A549 (cell line): ENCODE measurements around the gene C1QC. TPM values are rescaled to one million over a fixed set of nuclear protein-coding genes. Genes with fewer than 3 reads are reported as not detected.

ENCODE experiments used
- ATAC-seq, 2 experiments: fragments of 200-7000 bp in 1 of 2; fragments of >200 bp in 1 of 2; cut with Nextera tagmentation in 1 of 2; cut with Tn5 transposase in 1 of 2; 3 replicates each; pipeline versions ENCODE4 v1.8.0 to v1.9.1; 2018 to 2020; ENCODE audit warnings: mild to moderate bottlenecking in 1 of 2, moderate library complexity in 1 of 2
- CTCF ChIA-PET: fragments of 300-600 bp; sonication (Branson Sonifier 250); formaldehyde crosslinking; extraction: SDS; loops from one replicate; lab custom pipeline; 2021; ENCODE audit warnings: antibody characterized with exemption, inconsistent platforms; lab: Yijun Ruan, JAX
- POLR2A ChIA-PET: fragments of 350-600 bp; formaldehyde crosslinking; extraction: SDS; loops from one replicate; lab custom pipeline; 2021; ENCODE audit warnings: antibody characterized with exemption, inconsistent platforms; lab: Yijun Ruan, JAX
- DNase-seq, 2 experiments: peaks; one replicate each; pipeline versions ENCODE4 v3.0.0 to v3.0.0-alpha.2; 2011 to 2016; ENCODE audit warnings: low read depth in 1 of 2, low spot score in 1 of 2
- FAIRE-seq: peaks from 2 replicates; lab custom pipeline; 2011; peaks lifted over from hg19 to GRCh38; lab: Jason Lieb, UNC
- H3K27ac ChIP-seq, 2 experiments: fragments of >200 bp; sonication (Bioruptor Twin); formaldehyde crosslinking; 3 replicates each; pipeline ENCODE4 v1.5.1; 2016 to 2017
- H3K4me1 ChIP-seq: fragments of >200 bp; sonication (Bioruptor Twin); formaldehyde crosslinking; 3 replicates; pipeline ENCODE4 v1.6.1; 2016
- H3K4me2 ChIP-seq: fragments of >200 bp; sonication (Bioruptor Twin); formaldehyde crosslinking; 3 replicates; pipeline ENCODE4 v1.6.1; 2016
- H3K4me3 ChIP-seq: fragments of >200 bp; sonication (Bioruptor Twin); formaldehyde crosslinking; 3 replicates; pipeline ENCODE4 v1.5.1; 2016
- H3K9me3 ChIP-seq: fragments of >200 bp; sonication (Bioruptor Twin); formaldehyde crosslinking; 3 replicates; pipeline ENCODE4 v1.6.1; 2016
- BHLHE40 ChIP-seq: IDR thresholded peaks from 2 replicates; pipeline ENCODE4 v1.6.1; 2012; ENCODE audit warnings: low read depth, low read length, inconsistent platforms
- CBX2 ChIP-seq: fragments of 200-600 bp; sonication (generic); IDR thresholded peaks from 2 replicates; pipeline ENCODE4 v1.6.1; 2016; ENCODE audit warnings: low read depth, mild to moderate bottlenecking, borderline replicate concordance
- CBX8 ChIP-seq: fragments of 200-600 bp; sonication (generic); IDR thresholded peaks from 2 replicates; pipeline ENCODE4 v1.6.1; 2016
- CEBPB ChIP-seq, 2 experiments: fragments of >200 bp in 1 of 2; sonication (Bioruptor Twin) in 1 of 2; formaldehyde crosslinking in 1 of 2; IDR thresholded peaks; 2 replicates each; pipeline ENCODE4 v1.6.1; 2012 to 2016
- CHD2 ChIP-seq: fragments of 150-350 bp; IDR thresholded peaks from 2 replicates; pipeline ENCODE4 v1.6.1; 2014; ENCODE audit warnings: low read length; ENCODE audit not compliant: partially characterized antibody
- CHD4 ChIP-seq: fragments of 200-600 bp; sonication (generic); IDR thresholded peaks from 2 replicates; pipeline ENCODE4 v1.6.1; 2016; ENCODE audit warnings: antibody characterized with exemption, mild to moderate bottlenecking, borderline replicate concordance
- EHF ChIP-seq: fragments of 250-450 bp; sonication (Bioruptor Pico); IDR thresholded peaks from 2 replicates; pipeline ENCODE4 v1.5.0; 2020; ENCODE audit warnings: mild to moderate bottlenecking
- EP300 ChIP-seq, 2 experiments: fragments of >200 bp; sonication (Bioruptor Twin); formaldehyde crosslinking; IDR thresholded peaks; 2 replicates in 1 of 2; 3 replicates in 1 of 2; pipeline ENCODE4 v1.6.1; 2016 to 2017
- FOSL2 ChIP-seq, 2 experiments: fragments of 450-650 bp in 1 of 2; fragments of >200 bp in 1 of 2; sonication (Bioruptor Twin) in 1 of 2; formaldehyde crosslinking; IDR thresholded peaks; 2 replicates each; pipeline versions ENCODE4 v1.5.0 to v1.6.1; 2016 to 2020; ENCODE audit warnings: mild to moderate bottlenecking in 1 of 2, moderate library complexity in 1 of 2
- HEYL ChIP-seq: fragments of 250-450 bp; sonication (Bioruptor Pico); IDR thresholded peaks from 2 replicates; pipeline ENCODE4 v1.8.0; 2021; ENCODE audit warnings: mild to moderate bottlenecking, moderate library complexity
- HOXA7 ChIP-seq: fragments of 250-450 bp; sonication (Bioruptor Pico); IDR thresholded peaks from 2 replicates; pipeline ENCODE4 v1.5.0; 2020; ENCODE audit warnings: mild to moderate bottlenecking, moderate library complexity
- HOXB13 ChIP-seq: fragments of 250-450 bp; sonication (Bioruptor Pico); IDR thresholded peaks from 2 replicates; pipeline ENCODE4 v1.5.0; 2020; ENCODE audit warnings: low read depth, mild to moderate bottlenecking, moderate library complexity
- JUN ChIP-seq, 2 experiments: fragments of >200 bp; sonication (Bioruptor Twin); formaldehyde crosslinking; IDR thresholded peaks; 2 replicates in 1 of 2; 3 replicates in 1 of 2; pipeline ENCODE4 v1.6.1; 2016 to 2017
- JUNB ChIP-seq: fragments of >200 bp; sonication (Bioruptor Twin); formaldehyde crosslinking; IDR thresholded peaks from 2 replicates; pipeline ENCODE4 v1.6.1; 2016
- KDM1A ChIP-seq: fragments of 200-600 bp; sonication (generic); IDR thresholded peaks from 2 replicates; pipeline ENCODE4 v1.6.1; 2016; ENCODE audit warnings: low read depth, mild to moderate bottlenecking
- KDM5A ChIP-seq: fragments of 200-600 bp; sonication (generic); IDR thresholded peaks from 2 replicates; pipeline ENCODE4 v1.6.1; 2016; ENCODE audit warnings: antibody characterized with exemption, mild to moderate bottlenecking
- MAFK ChIP-seq: fragments of 450-650 bp; IDR thresholded peaks from 2 replicates; pipeline ENCODE4 v1.6.1; 2014; ENCODE audit not compliant: partially characterized antibody
- PHF8 ChIP-seq: fragments of 200-600 bp; sonication (generic); IDR thresholded peaks from 2 replicates; pipeline ENCODE4 v1.6.1; 2016; ENCODE audit warnings: low read depth, mild to moderate bottlenecking, antibody characterized with exemption, moderate library complexity, borderline replicate concordance
- POLR2A ChIP-seq: IDR thresholded peaks from 2 replicates; pipeline ENCODE4 v1.6.1; 2012; ENCODE audit warnings: mild to moderate bottlenecking, low read length
- RCOR1 ChIP-seq: fragments of 150-350 bp; IDR thresholded peaks from 2 replicates; pipeline ENCODE4 v1.6.1; 2014; ENCODE audit warnings: antibody characterized with exemption, low read length, low read depth
- RNF2 ChIP-seq: fragments of 200-600 bp; sonication (generic); IDR thresholded peaks from 2 replicates; pipeline ENCODE4 v1.6.1; 2016; ENCODE audit warnings: low read depth, mild to moderate bottlenecking, antibody characterized with exemption, moderate library complexity, borderline replicate concordance
- TFCP2L1 ChIP-seq: fragments of 250-450 bp; sonication (Bioruptor Pico); IDR thresholded peaks from 2 replicates; pipeline ENCODE4 v1.5.0; 2021; ENCODE audit warnings: mild to moderate bottlenecking
- ZC3H11A ChIP-seq: fragments of 450-650 bp; IDR thresholded peaks from 2 replicates; pipeline ENCODE4 v1.6.1; 2014; ENCODE audit warnings: antibody characterized with exemption, mild to moderate bottlenecking
- ZFP36 ChIP-seq: fragments of 450-650 bp; IDR thresholded peaks from 2 replicates; pipeline ENCODE4 v1.6.1; 2014; ENCODE audit warnings: borderline replicate concordance; ENCODE audit not compliant: partially characterized antibody
- WGBS: methylation state at CpG from one replicate; pipeline ENCODE4 v1.1.6; 2017; ENCODE audit errors: missing lambda C conversion rate; 5-methylcytosine and 5-hydroxymethylcytosine counted together
- polyA plus RNA-seq, 4 experiments: library from polyadenylated mRNA; depleted of rRNA in 3 of 4; stranded (reverse); fragments of >200 nt; fragmentation: RNase III in 1 of 4; extraction: RNeasy Plus Mini Kit Qiagen cat#74134 plus additional on column Dnase treatment in 1 of 4; gene quantifications; 2 replicates in 3 of 4; 3 replicates in 1 of 4; pipeline ENCODE4 v1.2.3, GENCODE V29; 2011 to 2017
- TF ChIP-seq, protein P1 (sequence below): fragments of >200 bp; sonication (Bioruptor Twin); formaldehyde crosslinking; IDR thresholded peaks from 3 replicates; pipeline ENCODE4 v1.6.1; 2016
- TF ChIP-seq, protein P2 (sequence below): IDR thresholded peaks from 2 replicates; pipeline ENCODE4 v1.6.1; 2012
- TF ChIP-seq, protein P3 (sequence below): IDR thresholded peaks from 2 replicates; pipeline ENCODE4 v1.6.1; 2012; ENCODE audit warnings: low read depth, borderline replicate concordance

The C1QC gene
- polyA plus RNA-seq, 2 of the 4 experiments (the other 2 are of a cell fraction), result not detected

DNA sequence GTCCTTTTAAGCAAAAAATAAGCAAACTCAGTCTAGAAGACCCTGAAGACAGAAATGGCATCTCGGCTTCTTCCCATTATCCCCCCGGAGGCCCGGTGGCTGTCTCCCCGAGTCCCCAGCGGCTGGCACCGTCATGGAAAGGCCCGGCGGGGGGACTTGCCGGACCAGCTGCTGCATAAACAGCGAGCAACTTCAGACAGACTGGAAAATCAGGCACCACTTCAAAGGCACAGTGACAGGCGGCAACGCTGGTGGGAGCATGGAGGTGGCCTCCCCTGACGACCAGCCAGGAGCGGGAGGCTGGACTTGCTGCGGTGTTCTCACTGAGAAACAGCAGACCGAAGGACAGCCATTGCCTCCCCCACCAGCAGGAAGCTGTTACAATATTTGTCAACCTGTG lies 25.4 kb upstream of the C1QC start (continued):
- TF ChIP-seq, protein P1, sequence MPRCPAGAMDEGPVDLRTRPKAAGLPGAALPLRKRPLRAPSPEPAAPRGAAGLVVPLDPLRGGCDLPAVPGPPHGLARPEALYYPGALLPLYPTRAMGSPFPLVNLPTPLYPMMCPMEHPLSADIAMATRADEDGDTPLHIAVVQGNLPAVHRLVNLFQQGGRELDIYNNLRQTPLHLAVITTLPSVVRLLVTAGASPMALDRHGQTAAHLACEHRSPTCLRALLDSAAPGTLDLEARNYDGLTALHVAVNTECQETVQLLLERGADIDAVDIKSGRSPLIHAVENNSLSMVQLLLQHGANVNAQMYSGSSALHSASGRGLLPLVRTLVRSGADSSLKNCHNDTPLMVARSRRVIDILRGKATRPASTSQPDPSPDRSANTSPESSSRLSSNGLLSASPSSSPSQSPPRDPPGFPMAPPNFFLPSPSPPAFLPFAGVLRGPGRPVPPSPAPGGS, result no peak
- TF ChIP-seq CBX8, result no peak
- TF ChIP-seq PHF8, result no peak
- no peak for TF ChIP-seq FOSL2 (IDR thresholded peaks at IDR 0.05)
- no peak for TF ChIP-seq FOSL2 (CRISPR knock-in tag; IDR thresholded peaks at IDR 0.05)

DNA sequence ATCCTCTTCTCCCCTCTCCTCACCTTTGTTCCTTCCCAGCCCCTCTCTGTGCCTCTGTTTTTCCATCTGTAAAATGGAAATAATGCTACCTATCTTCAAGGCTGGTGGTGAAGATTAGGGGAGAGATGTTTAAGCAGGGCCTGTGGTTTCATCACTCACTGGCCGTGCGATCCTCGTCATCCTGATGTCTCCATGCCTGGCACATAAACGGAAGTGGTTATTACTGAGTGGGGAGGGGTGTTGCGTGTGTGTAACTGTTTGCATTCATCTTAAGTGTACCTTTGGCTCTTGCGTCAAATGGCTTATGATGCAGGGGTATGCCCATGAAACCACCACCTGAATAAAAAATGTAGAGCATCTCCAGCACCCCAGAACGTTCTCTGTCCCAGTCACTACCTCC lies 24.2 kb upstream of the C1QC start:
- no peak for TF ChIP-seq KDM1A
- no peak for TF ChIP-seq FOSL2 (IDR thresholded peaks at IDR 0.05)
- no peak for TF ChIP-seq FOSL2 (CRISPR knock-in tag; IDR thresholded peaks at IDR 0.05)
- TF ChIP-seq TFCP2L1 (CRISPR knock-in tag), result no peak
- no peak for TF ChIP-seq POLR2A
- TF ChIP-seq PHF8, result no peak
- no peak for TF ChIP-seq CEBPB (IDR thresholded peaks at IDR 0.05)
- TF ChIP-seq MAFK, result no peak
- no peak for TF ChIP-seq RNF2
- TF ChIP-seq HEYL (CRISPR knock-in tag), result no peak
- TF ChIP-seq, all 56 proteins: peak for 0
- no peak for ATAC-seq
- no peak for FAIRE-seq
- CTCF ChIA-PET, result no interaction called here
- H3K4me1 ChIP-seq, result no peaks in the 10 kb centered on the region
- 24% methylated on average over 7 of the region's 7 CpGs for WGBS
- POLR2A ChIA-PET, result no interaction called here
- no peaks in the 10 kb centered on the region for H3K9me3 ChIP-seq
- no peak overlapping the region for H3K4me3 ChIP-seq
- H3K4me2 ChIP-seq, result no peak overlapping the region
- no peak for DNase-seq
- no peak overlapping the region for H3K27ac ChIP-seq

DNA sequence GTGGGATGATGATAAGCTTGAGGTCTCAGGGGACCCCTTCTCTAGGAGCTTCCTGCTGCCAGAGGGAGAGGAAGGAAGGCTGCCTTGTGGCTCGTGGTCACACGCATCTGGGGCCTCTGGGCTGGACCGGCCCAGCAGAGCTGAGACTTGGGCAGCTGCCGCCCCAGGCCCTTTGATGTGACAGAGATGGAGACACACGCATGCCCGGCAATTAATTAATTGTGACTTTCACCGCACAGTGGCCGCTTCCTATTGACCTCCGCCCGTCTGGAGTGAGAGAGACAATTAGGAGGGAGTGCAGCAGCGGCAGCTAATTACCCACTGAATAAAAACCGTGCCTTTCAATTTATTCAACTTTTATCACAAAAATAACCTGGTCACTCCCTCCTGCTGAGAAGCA lies 23.6 kb upstream of the C1QC start:
- H3K4me3 ChIP-seq, result no peak overlapping the region
- no peak overlapping the region for H3K27ac ChIP-seq
- no peak overlapping the region for H3K4me2 ChIP-seq
- POLR2A ChIA-PET, result no interaction called here
- WGBS, result 43% methylated on average over 10 of the region's 12 CpGs
- TF ChIP-seq HOXA7 (CRISPR knock-in tag) (no peak), KDM5A (no peak), EHF (CRISPR knock-in tag) (no peak), FOSL2 (IDR thresholded peaks at IDR 0.05) (no peak), FOSL2 (CRISPR knock-in tag; IDR thresholded peaks at IDR 0.05) (no peak), JUN (IDR thresholded peaks at IDR 0.05) (no peak), ZFP36 (no peak), BHLHE40 (no peak), CHD2 (no peak), HOXB13 (CRISPR knock-in tag) (no peak), EP300 (IDR thresholded peaks at IDR 0.05) (no peak), CBX2 (no peak), RCOR1 (no peak), JUNB (no peak), CHD4 (no peak), ZC3H11A (no peak)
- TF ChIP-seq, protein P2, sequence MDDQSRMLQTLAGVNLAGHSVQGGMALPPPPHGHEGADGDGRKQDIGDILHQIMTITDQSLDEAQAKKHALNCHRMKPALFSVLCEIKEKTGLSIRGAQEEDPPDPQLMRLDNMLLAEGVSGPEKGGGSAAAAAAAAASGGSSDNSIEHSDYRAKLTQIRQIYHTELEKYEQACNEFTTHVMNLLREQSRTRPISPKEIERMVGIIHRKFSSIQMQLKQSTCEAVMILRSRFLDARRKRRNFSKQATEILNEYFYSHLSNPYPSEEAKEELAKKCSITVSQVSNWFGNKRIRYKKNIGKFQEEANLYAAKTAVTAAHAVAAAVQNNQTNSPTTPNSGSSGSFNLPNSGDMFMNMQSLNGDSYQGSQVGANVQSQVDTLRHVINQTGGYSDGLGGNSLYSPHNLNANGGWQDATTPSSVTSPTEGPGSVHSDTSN, result no peak
- TF ChIP-seq, protein P1, result no peak
- TF ChIP-seq, protein P3, sequence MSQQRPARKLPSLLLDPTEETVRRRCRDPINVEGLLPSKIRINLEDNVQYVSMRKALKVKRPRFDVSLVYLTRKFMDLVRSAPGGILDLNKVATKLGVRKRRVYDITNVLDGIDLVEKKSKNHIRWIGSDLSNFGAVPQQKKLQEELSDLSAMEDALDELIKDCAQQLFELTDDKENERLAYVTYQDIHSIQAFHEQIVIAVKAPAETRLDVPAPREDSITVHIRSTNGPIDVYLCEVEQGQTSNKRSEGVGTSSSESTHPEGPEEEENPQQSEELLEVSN, result no peak
- ATAC-seq (no peak), FAIRE-seq (no peak), DNase-seq (no peak)
- H3K4me1 ChIP-seq, result no peaks in the 10 kb centered on the region
- CTCF ChIA-PET, result no interaction called here
- no peaks in the 10 kb centered on the region for H3K9me3 ChIP-seq
